Osteoblast (primary cell): Measurements from ENCODE around the gene GYG2. TPM values are rescaled to one million over a fixed set of nuclear protein-coding genes. Genes with fewer than 3 reads are reported as not detected.
"Not testable (repeated sequence)": the region's sequence is repeated elsewhere in the genome, so short reads cannot be mapped to it uniquely, and the experiment has no call there.

Experiments
- DNase-seq: peaks from one replicate; pipeline ENCODE4 v3.0.0; 2011; ENCODE audit warnings: low spot score, mixed read lengths; ENCODE audit not compliant: insufficient read length; ENCODE audit errors: missing footprints
- H2AFZ ChIP-seq: 2 replicates; pipeline ENCODE4 v1.6.0; 2011; ENCODE audit warnings: mild to moderate bottlenecking, low read length
- H3K27ac ChIP-seq: 2 replicates; pipeline ENCODE4 v1.5.1; 2011; ENCODE audit warnings: mild to moderate bottlenecking, low read depth, low read length, moderate library complexity
- H3K27me3 ChIP-seq: 2 replicates; pipeline ENCODE4 v1.6.0; 2012; ENCODE audit warnings: mild to moderate bottlenecking, control low read depth, inconsistent platforms, low read length, moderate library complexity; ENCODE audit not compliant: insufficient read depth
- H3K36me3 ChIP-seq: 2 replicates; pipeline ENCODE4 v1.5.1; 2011; ENCODE audit warnings: mild to moderate bottlenecking, low read length, control low read depth, moderate library complexity; ENCODE audit not compliant: insufficient read depth
- H3K4me1 ChIP-seq: 2 replicates; pipeline ENCODE4 v1.5.1; 2011; ENCODE audit warnings: mild to moderate bottlenecking, low read length, control low read depth, moderate library complexity; ENCODE audit not compliant: insufficient read depth
- H3K4me2 ChIP-seq: 2 replicates; pipeline ENCODE4 v1.6.0; 2011; ENCODE audit warnings: mild to moderate bottlenecking, low read length; ENCODE audit not compliant: insufficient read depth
- H3K4me3 ChIP-seq: fragments of 200-600 bp; sonication (generic); 3 replicates; pipeline ENCODE4 v1.5.1; 2012; ENCODE audit warnings: mild to moderate bottlenecking, low read length, inconsistent platforms; ENCODE audit not compliant: insufficient read depth
- H3K79me2 ChIP-seq: 2 replicates; pipeline ENCODE4 v1.6.0; 2012; ENCODE audit warnings: mild to moderate bottlenecking, low read length, control low read depth, inconsistent platforms; ENCODE audit not compliant: insufficient read depth
- H3K9me3 ChIP-seq: 2 replicates; pipeline ENCODE4 v1.5.1; 2011; ENCODE audit warnings: low read depth, low read length, control low read depth
- H4K20me1 ChIP-seq: 2 replicates; pipeline ENCODE4 v1.6.0; 2012; ENCODE audit warnings: mild to moderate bottlenecking, low read length, control low read depth; ENCODE audit not compliant: insufficient read depth
- total RNA-seq: library from RNA; depleted of rRNA; stranded (reverse); fragments of >200 nt; gene quantifications from 2 replicates; pipeline ENCODE4 v1.2.3, GENCODE V29; 2012
- TF ChIP-seq, protein P1 (sequence below): IDR thresholded peaks from 2 replicates; pipeline ENCODE4 v1.5.1; 2011; ENCODE audit warnings: mild to moderate bottlenecking, low read depth, low read length, moderate library complexity; ENCODE audit errors: extremely low read depth

Gene GYG2
- total RNA-seq, 1 donor: 6.2 TPM

DNA sequence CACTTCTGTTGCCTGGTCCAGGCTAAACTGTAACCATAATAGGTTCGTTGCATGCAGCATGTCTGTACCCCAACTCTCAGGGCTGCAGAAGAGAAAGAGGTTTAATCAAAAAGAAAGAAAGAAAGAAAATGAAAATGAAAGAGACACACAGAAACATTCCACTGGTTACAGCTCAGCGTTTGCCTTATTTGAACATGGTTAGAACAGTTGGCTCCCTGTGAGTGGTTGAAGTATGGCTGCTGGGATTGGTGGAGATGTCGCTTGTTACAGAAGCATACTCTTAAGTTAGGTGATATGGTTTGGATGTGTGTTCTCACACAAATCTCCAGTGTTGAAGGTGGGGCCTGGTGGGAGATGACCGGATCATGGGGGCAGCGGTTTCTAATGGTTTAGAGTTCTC is 64.1 kb downstream of the GYG2 start:
- Histone ChIP-seq H3K36me3 (no peaks in the 10 kb centered on the region), H2AFZ (no peak overlapping the region), H3K27me3 (no peaks in the 10 kb centered on the region), H3K4me3 (no peak overlapping the region), H3K9me3 (no peaks in the 10 kb centered on the region), H3K4me2 (no peak overlapping the region), H3K27ac (no peak overlapping the region), H4K20me1 (no peaks in the 10 kb centered on the region), H3K79me2 (no peaks in the 10 kb centered on the region), H3K4me1 (no peaks in the 10 kb centered on the region)
- no peak for DNase-seq
- TF ChIP-seq, protein P1, sequence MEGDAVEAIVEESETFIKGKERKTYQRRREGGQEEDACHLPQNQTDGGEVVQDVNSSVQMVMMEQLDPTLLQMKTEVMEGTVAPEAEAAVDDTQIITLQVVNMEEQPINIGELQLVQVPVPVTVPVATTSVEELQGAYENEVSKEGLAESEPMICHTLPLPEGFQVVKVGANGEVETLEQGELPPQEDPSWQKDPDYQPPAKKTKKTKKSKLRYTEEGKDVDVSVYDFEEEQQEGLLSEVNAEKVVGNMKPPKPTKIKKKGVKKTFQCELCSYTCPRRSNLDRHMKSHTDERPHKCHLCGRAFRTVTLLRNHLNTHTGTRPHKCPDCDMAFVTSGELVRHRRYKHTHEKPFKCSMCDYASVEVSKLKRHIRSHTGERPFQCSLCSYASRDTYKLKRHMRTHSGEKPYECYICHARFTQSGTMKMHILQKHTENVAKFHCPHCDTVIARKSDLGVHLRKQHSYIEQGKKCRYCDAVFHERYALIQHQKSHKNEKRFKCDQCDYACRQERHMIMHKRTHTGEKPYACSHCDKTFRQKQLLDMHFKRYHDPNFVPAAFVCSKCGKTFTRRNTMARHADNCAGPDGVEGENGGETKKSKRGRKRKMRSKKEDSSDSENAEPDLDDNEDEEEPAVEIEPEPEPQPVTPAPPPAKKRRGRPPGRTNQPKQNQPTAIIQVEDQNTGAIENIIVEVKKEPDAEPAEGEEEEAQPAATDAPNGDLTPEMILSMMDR: no peak

DNA sequence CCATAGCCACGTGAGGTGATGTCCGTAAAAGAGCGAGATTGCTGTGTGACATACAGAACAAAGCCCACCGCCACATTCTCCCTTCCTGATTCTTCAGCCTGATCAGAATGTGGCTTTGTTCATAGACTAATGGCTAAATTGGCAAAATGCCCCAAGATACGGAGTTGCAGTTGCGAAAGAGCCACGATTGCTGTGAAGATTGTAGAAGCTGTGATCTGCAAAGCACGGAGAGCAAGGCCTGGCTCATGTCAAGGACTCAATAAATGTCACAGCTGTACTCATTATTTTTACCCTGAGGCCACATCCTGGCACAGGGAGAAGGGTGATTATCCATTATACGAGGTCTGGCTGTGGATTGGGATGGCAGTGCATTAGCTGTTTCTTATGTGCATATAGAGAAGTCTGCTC is 66.2 kb downstream of the GYG2 start:
- Histone ChIP-seq H3K4me1 (no peaks in the 10 kb centered on the region), H3K27me3 (no peaks in the 10 kb centered on the region), H3K27ac (no peak overlapping the region), H3K4me2 (no peak overlapping the region), H4K20me1 (no peaks in the 10 kb centered on the region), H3K4me3 (no peak overlapping the region), H3K9me3 (no peaks in the 10 kb centered on the region), H2AFZ (no peak overlapping the region), H3K79me2 (no peaks in the 10 kb centered on the region), H3K36me3 (no peaks in the 10 kb centered on the region)
- TF ChIP-seq, protein P1: no peak
- DNase-seq: no peak

DNA sequence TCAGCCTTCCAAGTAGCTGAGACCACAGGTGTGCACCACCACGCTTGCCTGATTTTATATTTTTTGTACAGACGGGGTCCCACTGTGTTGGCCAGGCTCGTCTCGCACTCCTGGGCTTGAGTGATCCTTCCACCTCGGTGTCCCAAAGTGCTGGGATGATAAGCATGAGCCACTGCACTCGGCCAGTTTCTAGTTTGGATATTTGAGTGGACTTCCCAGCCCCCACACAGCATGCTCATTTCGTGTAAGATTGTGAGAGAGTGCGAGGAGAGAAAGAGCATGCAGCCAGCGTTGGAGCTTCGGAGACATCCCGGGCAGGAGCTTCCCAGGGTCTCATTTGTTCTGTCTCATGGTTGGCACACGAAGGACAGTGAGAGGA is 68.6 kb downstream of the GYG2 start:
- no peak overlapping the region for H3K4me2 ChIP-seq
- no peaks in the 10 kb centered on the region for H3K9me3 ChIP-seq
- no peaks in the 10 kb centered on the region for H4K20me1 ChIP-seq
- no peaks in the 10 kb centered on the region for H3K4me1 ChIP-seq
- TF ChIP-seq, protein P1: no peak
- H2AFZ ChIP-seq: no peak overlapping the region
- no peaks in the 10 kb centered on the region for H3K36me3 ChIP-seq
- H3K4me3 ChIP-seq: no peak overlapping the region
- no peaks in the 10 kb centered on the region for H3K27me3 ChIP-seq
- no peak for DNase-seq
- no peak overlapping the region for H3K27ac ChIP-seq
- H3K79me2 ChIP-seq: no peaks in the 10 kb centered on the region

DNA sequence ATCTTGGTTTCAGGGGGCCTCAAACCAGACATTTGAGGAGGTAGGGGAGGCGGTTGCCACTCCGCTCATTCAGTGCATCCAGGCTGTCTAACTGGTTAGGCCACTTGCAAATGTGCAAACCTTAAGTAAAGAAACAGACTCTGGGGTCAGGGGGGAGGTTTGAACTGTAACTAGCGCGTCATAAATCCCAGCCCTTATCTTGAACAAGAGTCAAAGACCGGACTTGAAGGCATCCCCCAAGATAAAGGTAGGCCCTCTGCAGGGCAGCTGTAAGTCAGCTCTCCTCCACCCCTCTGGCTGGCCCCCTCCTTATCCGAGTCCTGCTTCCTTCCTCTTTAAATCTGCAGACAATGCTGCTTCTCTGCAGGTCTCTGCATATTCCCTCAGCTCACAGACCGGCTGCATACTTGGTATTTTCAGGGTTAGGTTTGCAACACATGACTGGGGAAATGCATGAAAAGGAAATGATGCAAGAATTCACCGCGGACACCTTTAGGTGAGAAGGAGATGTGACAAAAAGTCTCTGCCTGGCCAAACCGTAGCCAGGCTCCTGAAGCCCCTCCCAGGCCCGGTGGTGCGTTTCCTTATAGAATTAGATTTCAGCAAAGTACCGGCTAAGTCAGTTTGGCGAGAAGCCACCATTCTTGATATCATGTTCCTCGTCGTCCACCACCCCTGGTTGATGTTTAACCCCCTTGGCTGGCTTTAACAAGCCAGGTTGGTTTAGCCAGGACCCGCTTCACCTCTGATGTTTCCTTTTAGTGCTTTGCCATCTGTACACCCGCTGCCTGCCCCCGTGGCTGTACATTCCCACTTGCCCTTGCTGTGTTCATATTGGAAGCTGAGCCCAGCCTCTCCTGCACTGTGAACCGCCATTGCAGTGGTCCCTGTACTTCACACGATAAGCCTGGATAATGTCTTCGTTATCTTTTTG is 69.2 kb downstream of the GYG2 start:
- Histone ChIP-seq H2AFZ (peak overlapping the region; percentile 23), H3K4me2 (peak overlapping the region; percentile 41)

More for the DNA sequence above, 69.2 kb downstream of the GYG2 start:
- H4K20me1 ChIP-seq, H3K9me3 ChIP-seq, H3K27me3 ChIP-seq, H3K4me1 ChIP-seq, H3K79me2 ChIP-seq, H3K27ac ChIP-seq, H3K36me3 ChIP-seq, H3K4me3 ChIP-seq, DNase-seq: not testable (repeated sequence)
